Loucy (cell line): ENCODE measurements around the gene CRYAA.
"Not testable (repeated sequence)": the region's sequence is repeated elsewhere in the genome, so short reads cannot be mapped to it uniquely, and the experiment has no call there.

ENCODE experiments used
- CTCF ChIP-seq: fragments of 200-600 bp; sonication (generic); conservative IDR thresholded peaks from 2 replicates; pipeline ENCODE4 v1.5.1; 2014; ENCODE audit warnings: mild to moderate bottlenecking, antibody characterized with exemption, low read length
- EZH2phosphoT487 ChIP-seq: fragments of 200-600 bp; IDR thresholded peaks from 2 replicates; pipeline ENCODE4 v1.6.1; 2018; ENCODE audit warnings: antibody characterized with exemption, mild to moderate bottlenecking, moderate library complexity, borderline replicate concordance

- not testable (repeated sequence) for TF ChIP-seq CTCF, EZH2phosphoT487
These were observed 6.2 kb downstream of the CRYAA start for GRCh38 chr21:43174998-43175397.
